ENCODE results near the gene ZDHHC4.
"Not testable (repeated sequence)": the region's sequence is repeated elsewhere in the genome, so short reads cannot be mapped to it uniquely, and the experiment has no call there.

ZDHHC4 gene

GRCh38 chr7:6562106-6562505, 15.1 kb upstream of the ZDHHC4 start:
- DNase-seq (ENCODE audit: low spot score): no peak

- DNase-seq (ENCODE audit: low spot score): no peak
Observed at GRCh38 chr7:6563936-6564770, 13.1 kb upstream of the ZDHHC4 start.

- DNase-seq (ENCODE audit: low spot score): no peak
Observed at GRCh38 chr7:6565655-6566054, 11.6 kb upstream of the ZDHHC4 start.

- DNase-seq (ENCODE audit: low spot score): no peak
Observed at GRCh38 chr7:6567886-6568285, 9.4 kb upstream of the ZDHHC4 start.

- no peak for DNase-seq (ENCODE audit: low spot score)
Observed at GRCh38 chr7:6571160-6571779, 6.0 kb upstream of the ZDHHC4 start.

- DNase-seq (ENCODE audit: low spot score): no peak
Observed at GRCh38 chr7:6575281-6576023, 1.8 kb upstream of the ZDHHC4 start.

GRCh38 chr7:6576024-6576866, 1.0 kb upstream of the ZDHHC4 start:
- no peak for DNase-seq (ENCODE audit: low spot score)

GRCh38 chr7:6576867-6577368, 336 bp upstream of the ZDHHC4 start:
- not testable (repeated sequence) for DNase-seq (ENCODE audit: low spot score)

- DNase-seq (ENCODE audit: low spot score): no peak
Observed at GRCh38 chr7:6578114-6579084, 1.1 kb downstream of the ZDHHC4 start.

GRCh38 chr7:6579446-6579845, 2.2 kb downstream of the ZDHHC4 start:
- no peak for DNase-seq (ENCODE audit: low spot score)

GRCh38 chr7:6585746-6586432, 8.6 kb downstream of the ZDHHC4 start:
- DNase-seq (ENCODE audit: low spot score): not testable (repeated sequence)

GRCh38 chr7:6588566-6588965, 11.3 kb downstream of the ZDHHC4 start:
- DNase-seq (ENCODE audit: low spot score): no peak

GRCh38 chr7:6589151-6589828, 12.0 kb downstream of the ZDHHC4 start:
- DNase-seq (ENCODE audit: low spot score): no peak

- DNase-seq (ENCODE audit: low spot score): peak; percentile 86
Observed at GRCh38 chr7:6589829-6590644, 12.8 kb downstream of the ZDHHC4 start, which contains the start of gene INTS15. INTS15 (plus strand) TSS chr7:6590021; CDS start chr7:6590284, 263 bp downstream.

- no peak for DNase-seq (ENCODE audit: low spot score)
Observed at GRCh38 chr7:6590645-6591110, 13.4 kb downstream of the ZDHHC4 start.

GRCh38 chr7:6600093-6600492, 22.8 kb downstream of the ZDHHC4 start:
- no peak for DNase-seq (ENCODE audit: low spot score)

GRCh38 chr7:6604458-6604857, 27.2 kb downstream of the ZDHHC4 start:
- DNase-seq (ENCODE audit: low spot score): no peak

Data from hematopoietic multipotent progenitor cell treated with erythropoietin and hydrocortisone succinate and interleukin-3 and kit ligand, for 15 days (in vitro differentiated cells).